Measurements from ENCODE around the gene VCL. TPM values are rescaled to one million over a fixed set of nuclear protein-coding genes. Genes with fewer than 3 reads are reported as not detected.
"Not testable (repeated sequence)": the region's sequence is repeated elsewhere in the genome, so short reads cannot be mapped to it uniquely, and the experiment has no call there.

Gene VCL
- total and polyA plus RNA-seq, 5 donors, result 74.6 to 246 (median 216) TPM

- ATAC-seq, result peak in 1 of 2 donors; percentile 10
Measured at GRCh38 chr10:74058658-74059057, 60.7 kb downstream of the VCL start.

GRCh38 chr10:74061104-74061503 lies 63.2 kb downstream of the VCL start:
- intact Hi-C loops (cut with DNase I), result loop anchor here in 1 of 4 donors (10.0 kb wide), 1 partner anchor 46 kb away; no protein-coding TSS in a partner anchor
- no peak overlapping the region for H3K4me3 ChIP-seq (ENCODE audit: low read length)
- H3K27ac ChIP-seq (ENCODE audit: low read length), result no peak overlapping the region
- H3K9me3 ChIP-seq (ENCODE audit: control insufficient read depth, low read length), result no peaks in the 10 kb centered on the region
- no peaks in the 10 kb centered on the region for H3K27me3 ChIP-seq (ENCODE audit: control insufficient read depth, insufficient read depth)
- peaks cover 4% of the 10 kb centered on the region for H3K4me1 ChIP-seq (ENCODE audit: control insufficient read depth, insufficient read depth, low read length)
- no peak for DNase-seq
- no peak for ATAC-seq

More at GRCh38 chr10:74058658-74059057, 60.7 kb downstream of the VCL start:
- DNase-seq, result no peak
- intact Hi-C loops (cut with DNase I), result no loop called here
- H3K27ac ChIP-seq (ENCODE audit: low read length), result no peak overlapping the region
- no peaks in the 10 kb centered on the region for H3K9me3 ChIP-seq (ENCODE audit: control insufficient read depth, low read length)
- H3K4me1 ChIP-seq (ENCODE audit: control insufficient read depth, insufficient read depth, low read length), result peaks cover 10% of the 10 kb centered on the region
- 55% methylated on average over 7 of the region's 7 CpGs for WGBS
- no peak overlapping the region for H3K4me3 ChIP-seq (ENCODE audit: low read length)
- no peaks in the 10 kb centered on the region for H3K27me3 ChIP-seq (ENCODE audit: control insufficient read depth, insufficient read depth)

- WGBS, result 96% methylated on average over 2 of the region's 2 CpGs
- H3K4me3 ChIP-seq (ENCODE audit: low read length); H3K27ac ChIP-seq (ENCODE audit: low read length); H3K9me3 ChIP-seq (ENCODE audit: control insufficient read depth, low read length); H3K4me1 ChIP-seq (ENCODE audit: control insufficient read depth, insufficient read depth, low read length); DNase-seq; H3K27me3 ChIP-seq (ENCODE audit: control insufficient read depth, insufficient read depth); ATAC-seq: not testable (repeated sequence)
- intact Hi-C loops (cut with DNase I), result loop anchor here in 1 of 4 donors (10.0 kb wide), 1 partner anchor 47 kb away; no protein-coding TSS in a partner anchor
Measured at GRCh38 chr10:74061978-74062377, 64.1 kb downstream of the VCL start.

GRCh38 chr10:74063256-74063655 lies 65.3 kb downstream of the VCL start:
- no peak overlapping the region for H3K4me3 ChIP-seq (ENCODE audit: low read length)
- H3K4me1 ChIP-seq (ENCODE audit: control insufficient read depth, insufficient read depth, low read length), result no peaks in the 10 kb centered on the region
- intact Hi-C loops (cut with DNase I), result loop anchor here in 1 of 4 donors (10.0 kb wide), 1 partner anchor 48 kb away; no protein-coding TSS in a partner anchor
- no peaks in the 10 kb centered on the region for H3K27me3 ChIP-seq (ENCODE audit: control insufficient read depth, insufficient read depth)
- no peaks in the 10 kb centered on the region for H3K9me3 ChIP-seq (ENCODE audit: control insufficient read depth, low read length)
- no peak for DNase-seq
- ATAC-seq, result no peak
- H3K27ac ChIP-seq (ENCODE audit: low read length), result no peak overlapping the region

- H3K4me1 ChIP-seq (ENCODE audit: control insufficient read depth, insufficient read depth, low read length), result peaks cover 1% of the 10 kb centered on the region
- intact Hi-C loops (cut with DNase I), result loop anchor here in 1 of 4 donors (10.0 kb wide), 1 partner anchor 53 kb away; no protein-coding TSS in a partner anchor
- no peaks in the 10 kb centered on the region for H3K9me3 ChIP-seq (ENCODE audit: control insufficient read depth, low read length)
- no peak overlapping the region for H3K4me3 ChIP-seq (ENCODE audit: low read length)
- peak; percentile 65 to 68 for ATAC-seq
- DNase-seq, result no peak
- H3K27ac ChIP-seq (ENCODE audit: low read length), result no peak overlapping the region
- WGBS, result 42% methylated on average over 4 of the region's 4 CpGs
- H3K27me3 ChIP-seq (ENCODE audit: control insufficient read depth, insufficient read depth), result no peaks in the 10 kb centered on the region
Measured at GRCh38 chr10:74067373-74068352, 69.7 kb downstream of the VCL start.

- peaks cover 2% of the 10 kb centered on the region for H3K4me1 ChIP-seq (ENCODE audit: control insufficient read depth, insufficient read depth, low read length)
- ATAC-seq (peak; percentile 63 to 73), DNase-seq (no peak)
- H3K27me3 ChIP-seq (ENCODE audit: control insufficient read depth, insufficient read depth), result no peaks in the 10 kb centered on the region
- no peak overlapping the region for H3K4me3 ChIP-seq (ENCODE audit: low read length)
- no peaks in the 10 kb centered on the region for H3K9me3 ChIP-seq (ENCODE audit: control insufficient read depth, low read length)
- intact Hi-C loops (cut with DNase I), result no loop called here
- no peak overlapping the region for H3K27ac ChIP-seq (ENCODE audit: low read length)
Measured at GRCh38 chr10:74071157-74071556, 73.2 kb downstream of the VCL start.

GRCh38 chr10:74072503-74072902 lies 74.6 kb downstream of the VCL start:
- intact Hi-C loops (cut with DNase I), result no loop called here
- Histone ChIP-seq H3K4me3 (ENCODE audit: low read length) (no peak overlapping the region), H3K9me3 (ENCODE audit: control insufficient read depth, low read length) (no peaks in the 10 kb centered on the region), H3K27me3 (ENCODE audit: control insufficient read depth, insufficient read depth) (no peaks in the 10 kb centered on the region), H3K27ac (ENCODE audit: low read length) (no peak overlapping the region), H3K4me1 (ENCODE audit: control insufficient read depth, insufficient read depth, low read length) (peaks cover 3% of the 10 kb centered on the region)
- peak in 1 of 2 donors; percentile 41 for ATAC-seq
- 67% methylated on average over 6 of the region's 6 CpGs for WGBS
- DNase-seq, result no peak

- ATAC-seq (no peak), DNase-seq (no peak)
- WGBS, result 88% methylated on average over 5 of the region's 5 CpGs
- H3K27ac ChIP-seq (ENCODE audit: low read length), result no peak overlapping the region
- H3K27me3 ChIP-seq (ENCODE audit: control insufficient read depth, insufficient read depth), result no peaks in the 10 kb centered on the region
- H3K9me3 ChIP-seq (ENCODE audit: control insufficient read depth, low read length), result no peaks in the 10 kb centered on the region
- peaks cover 3% of the 10 kb centered on the region for H3K4me1 ChIP-seq (ENCODE audit: control insufficient read depth, insufficient read depth, low read length)
- intact Hi-C loops (cut with DNase I), result no loop called here
- no peak overlapping the region for H3K4me3 ChIP-seq (ENCODE audit: low read length)
Measured at GRCh38 chr10:74075906-74076305, 78.0 kb downstream of the VCL start.

GRCh38 chr10:74076961-74077360 lies 79.0 kb downstream of the VCL start:
- 83% methylated on average over 2 of the region's 2 CpGs for WGBS
- intact Hi-C loops (cut with DNase I), result no loop called here
- Histone ChIP-seq H3K4me1 (ENCODE audit: control insufficient read depth, insufficient read depth, low read length) (peaks cover 3% of the 10 kb centered on the region), H3K27me3 (ENCODE audit: control insufficient read depth, insufficient read depth) (no peaks in the 10 kb centered on the region), H3K9me3 (ENCODE audit: control insufficient read depth, low read length) (no peaks in the 10 kb centered on the region), H3K4me3 (ENCODE audit: low read length) (no peak overlapping the region), H3K27ac (ENCODE audit: low read length) (no peak overlapping the region)
- ATAC-seq (no peak), DNase-seq (no peak)

- peaks cover 3% of the 10 kb centered on the region for H3K4me1 ChIP-seq (ENCODE audit: control insufficient read depth, insufficient read depth, low read length)
Measured at GRCh38 chr10:74077416-74077815, 79.5 kb downstream of the VCL start.

GRCh38 chr10:74078037-74078436 lies 80.1 kb downstream of the VCL start:
- 60% methylated on average over 1 of the region's 1 CpG for WGBS
- peaks cover 1% of the 10 kb centered on the region for H3K4me1 ChIP-seq (ENCODE audit: control insufficient read depth, insufficient read depth, low read length)
- no peak for DNase-seq
- H3K27me3 ChIP-seq (ENCODE audit: control insufficient read depth, insufficient read depth), result no peaks in the 10 kb centered on the region
- intact Hi-C loops (cut with DNase I), result no loop called here
- ATAC-seq, result no peak
- no peaks in the 10 kb centered on the region for H3K9me3 ChIP-seq (ENCODE audit: control insufficient read depth, low read length)
- H3K27ac ChIP-seq (ENCODE audit: low read length), result no peak overlapping the region
- no peak overlapping the region for H3K4me3 ChIP-seq (ENCODE audit: low read length)

More at GRCh38 chr10:74077416-74077815, 79.5 kb downstream of the VCL start:
- ATAC-seq (no peak), DNase-seq (no peak)
- Histone ChIP-seq H3K27me3 (ENCODE audit: control insufficient read depth, insufficient read depth) (no peaks in the 10 kb centered on the region), H3K4me3 (ENCODE audit: low read length) (no peak overlapping the region), H3K27ac (ENCODE audit: low read length) (no peak overlapping the region), H3K9me3 (ENCODE audit: control insufficient read depth, low read length) (no peaks in the 10 kb centered on the region)
- intact Hi-C loops (cut with DNase I), result no loop called here
- WGBS, result 95% methylated on average over 4 of the region's 4 CpGs

Measured in right cardiac atrium (tissue), 5 donors.